DMS153 treated with DMSO at 0.1 percent for 48 hours (cell line): ENCODE results near the gene FAF2.
"Not testable (repeated sequence)": the region's sequence is repeated elsewhere in the genome, so short reads cannot be mapped to it uniquely, and the experiment has no call there.

ENCODE experiments used
- DNase-seq: peaks from one replicate; lab custom pipeline; 2025; ENCODE audit not compliant: unreplicated experiment; lab: John Stamatoyannopoulos, UW

FAF2 gene, protein sequence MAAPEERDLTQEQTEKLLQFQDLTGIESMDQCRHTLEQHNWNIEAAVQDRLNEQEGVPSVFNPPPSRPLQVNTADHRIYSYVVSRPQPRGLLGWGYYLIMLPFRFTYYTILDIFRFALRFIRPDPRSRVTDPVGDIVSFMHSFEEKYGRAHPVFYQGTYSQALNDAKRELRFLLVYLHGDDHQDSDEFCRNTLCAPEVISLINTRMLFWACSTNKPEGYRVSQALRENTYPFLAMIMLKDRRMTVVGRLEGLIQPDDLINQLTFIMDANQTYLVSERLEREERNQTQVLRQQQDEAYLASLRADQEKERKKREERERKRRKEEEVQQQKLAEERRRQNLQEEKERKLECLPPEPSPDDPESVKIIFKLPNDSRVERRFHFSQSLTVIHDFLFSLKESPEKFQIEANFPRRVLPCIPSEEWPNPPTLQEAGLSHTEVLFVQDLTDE

GRCh38 chr5:176447978-176448608, at the start of gene FAF2:
Gene FAF2 (plus strand): TSS chr5:176448385. CDS start chr5:176448408, 23 bp downstream.
- DNase-seq: peak; percentile 70

- DNase-seq: no peak
These were observed 47.6 kb upstream of the FAF2 start for GRCh38 chr5:176400382-176401156.

GRCh38 chr5:176401281-176402205, 46.6 kb upstream of the FAF2 start:
- no peak for DNase-seq

- DNase-seq: no peak
These were observed 42.3 kb upstream of the FAF2 start for GRCh38 chr5:176405656-176406435.

DNA sequence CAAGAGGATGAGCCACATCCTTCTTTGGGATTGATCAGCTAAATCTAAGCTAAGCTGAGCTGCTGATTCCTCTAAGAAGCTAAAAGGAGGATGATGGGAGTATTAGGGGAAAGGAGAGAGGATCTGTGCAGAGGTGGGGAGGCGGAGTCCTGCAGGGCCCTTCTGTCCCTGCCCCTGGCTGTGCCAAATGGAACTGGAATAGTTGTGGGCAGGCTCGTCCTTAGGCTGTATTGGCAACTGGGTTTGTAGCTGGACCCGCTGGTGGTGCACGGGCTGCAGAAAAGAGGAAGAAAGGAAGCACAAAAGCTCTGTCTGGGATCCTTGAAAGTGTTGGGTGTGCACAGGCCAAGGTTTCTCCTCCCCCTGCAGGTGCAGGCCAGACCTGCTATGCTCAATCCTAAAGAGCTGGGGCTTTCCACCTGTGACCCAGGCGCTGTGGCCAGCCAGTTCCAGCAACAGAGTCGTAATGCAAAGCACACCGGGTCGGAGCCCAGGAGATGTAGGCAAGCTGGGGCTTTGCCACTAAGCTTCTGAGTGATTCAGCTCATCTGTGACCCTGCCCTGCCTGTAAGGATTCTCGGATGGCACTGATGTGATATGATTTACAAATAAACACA, 41.6 kb upstream of the FAF2 start:
- no peak for DNase-seq

DNA sequence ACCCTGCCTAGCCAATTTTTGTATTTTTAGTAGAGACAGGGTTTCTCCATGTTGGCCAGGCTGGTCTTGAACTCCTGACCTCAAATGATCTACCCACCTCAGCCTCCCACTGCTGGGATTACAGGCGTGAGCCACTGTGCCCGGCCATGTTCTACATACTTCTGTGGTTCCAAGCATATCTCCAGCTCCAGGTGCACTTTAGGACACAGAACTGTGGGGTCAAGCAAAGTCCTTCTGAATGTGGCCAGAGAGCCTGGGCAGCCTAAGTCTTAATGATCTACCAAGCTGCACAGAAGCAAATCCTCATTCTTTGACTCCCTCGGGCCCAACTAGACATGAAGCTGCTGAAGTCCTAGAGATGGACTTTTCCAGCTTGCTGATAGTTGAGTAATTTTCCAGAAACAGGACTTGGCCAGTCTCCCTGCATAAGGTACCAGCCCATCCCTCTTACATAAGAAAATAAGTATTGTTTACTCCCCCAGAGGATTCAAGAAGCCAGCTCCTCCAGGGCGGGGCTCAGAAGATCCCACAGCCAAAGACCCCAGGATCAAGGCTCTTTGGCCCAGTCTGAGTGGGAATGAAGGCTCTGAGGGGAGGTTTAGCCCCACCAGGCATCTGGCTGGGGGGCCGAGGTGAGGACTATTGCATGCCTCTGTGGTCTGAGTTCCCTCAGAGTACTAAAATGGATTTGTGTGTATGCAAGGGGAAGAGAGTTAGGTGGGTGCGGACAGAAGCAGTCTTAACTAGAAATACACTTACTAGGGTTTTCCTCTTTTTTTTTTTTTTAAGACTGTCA, 40.5 kb upstream of the FAF2 start:
- no peak for DNase-seq

- DNase-seq: not testable (repeated sequence)
These were observed 40.0 kb upstream of the FAF2 start for GRCh38 chr5:176408252-176408573.

DNA sequence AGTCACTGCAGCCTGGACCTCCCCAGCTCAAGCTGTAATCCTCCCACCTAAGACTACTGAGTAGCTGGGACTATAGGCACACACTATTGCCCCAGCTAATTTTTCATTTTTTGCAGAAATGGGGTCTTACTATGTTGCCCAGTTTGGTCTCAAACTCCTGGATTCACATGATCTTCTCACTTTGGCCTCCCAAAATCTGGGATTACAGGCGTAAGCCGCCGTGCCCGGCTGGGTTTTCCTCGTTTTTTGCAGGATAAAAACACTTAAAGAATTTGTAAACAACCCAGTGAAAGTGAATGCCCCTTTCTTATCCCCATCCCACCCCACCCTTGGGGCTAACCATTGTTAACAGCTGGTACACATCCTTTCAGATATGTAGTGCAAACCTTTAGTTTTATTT, 39.6 kb upstream of the FAF2 start:
- DNase-seq: no peak

DNA sequence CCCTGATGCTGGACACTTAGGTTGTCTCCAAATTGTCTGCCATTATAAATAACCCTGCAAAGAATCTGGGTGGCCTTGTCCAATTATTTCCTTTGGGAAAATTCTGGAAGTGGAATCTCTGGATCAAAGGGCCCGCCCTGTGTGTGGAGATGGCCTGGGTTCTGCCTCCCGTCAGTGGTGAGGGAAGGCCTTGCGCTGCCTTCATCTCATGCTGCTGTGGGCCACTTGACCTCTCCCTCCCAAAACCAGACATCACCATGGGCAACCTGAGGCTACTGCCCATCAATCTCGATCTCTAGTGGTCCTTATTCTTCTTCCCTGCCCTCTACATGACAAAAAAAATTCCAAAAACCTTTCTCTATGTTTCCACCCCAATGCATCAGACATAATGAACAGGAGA, 38.4 kb upstream of the FAF2 start:
- DNase-seq: no peak

GRCh38 chr5:176410486-176411180, 37.6 kb upstream of the FAF2 start:
- DNase-seq: no peak

DNA sequence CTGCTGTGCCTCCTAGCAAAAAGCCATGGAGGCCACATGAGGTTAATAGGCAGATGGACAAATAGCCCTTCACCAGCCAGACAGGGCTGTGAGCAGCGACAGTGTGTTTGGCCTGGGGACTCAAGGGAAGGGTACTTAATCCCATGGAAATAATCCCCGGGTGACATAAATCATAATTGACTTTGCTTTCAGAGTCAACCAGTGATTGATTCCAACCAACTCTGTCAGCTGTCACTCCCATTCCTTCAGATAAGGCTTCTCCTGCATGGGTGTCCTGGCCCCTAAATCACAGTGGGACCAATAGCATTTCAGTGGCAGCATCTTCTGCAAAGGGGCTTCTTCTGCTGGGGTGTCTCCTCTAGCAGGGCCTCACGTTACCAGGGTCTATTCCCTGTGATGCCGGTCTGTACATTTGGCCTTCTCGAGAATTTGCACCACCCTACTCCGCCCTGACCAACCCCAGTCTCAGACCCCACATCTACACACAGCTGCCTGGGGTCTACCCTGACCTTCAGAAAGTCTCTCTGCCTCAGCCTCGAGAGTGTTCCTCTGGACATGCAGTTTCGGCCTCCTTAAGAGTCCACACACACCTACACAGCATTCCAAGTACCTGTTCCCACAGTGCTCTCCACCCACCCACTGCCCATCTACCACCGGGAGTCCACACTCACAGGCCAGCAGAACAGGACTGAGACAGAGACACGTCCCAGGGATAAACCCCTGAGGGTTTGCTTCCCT, 35.5 kb upstream of the FAF2 start:
- no peak for DNase-seq

- no peak for DNase-seq
These were observed 35.0 kb upstream of the FAF2 start for GRCh38 chr5:176413255-176413565.

DNA sequence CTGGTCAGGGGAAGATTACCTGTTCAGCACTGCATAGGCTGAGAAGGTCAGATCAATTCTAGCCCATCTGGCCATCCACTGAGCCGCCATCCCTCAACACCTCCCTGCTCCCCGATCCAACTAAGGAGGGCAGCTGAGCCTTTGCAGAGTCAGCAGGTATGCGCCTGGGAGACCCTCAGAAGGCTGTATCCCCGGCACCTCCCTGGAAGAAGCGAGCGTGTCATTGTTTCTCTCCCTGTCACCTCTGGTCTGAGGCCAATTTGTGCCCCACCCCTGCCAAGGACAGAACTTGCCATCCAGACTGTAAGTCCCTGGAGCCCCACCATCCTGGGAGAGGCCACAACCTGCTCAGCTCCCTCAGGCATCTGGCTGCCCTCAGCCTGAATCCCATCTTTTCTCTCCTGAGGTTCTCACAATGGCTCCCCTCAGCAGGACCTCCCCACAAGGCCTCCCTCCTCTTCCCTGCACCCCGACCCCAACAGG, 34.4 kb upstream of the FAF2 start:
- no peak for DNase-seq

GRCh38 chr5:176414704-176415103, 33.5 kb upstream of the FAF2 start:
- DNase-seq: no peak

- DNase-seq: no peak
These were observed 32.8 kb upstream of the FAF2 start for GRCh38 chr5:176415240-176415951.

DNA sequence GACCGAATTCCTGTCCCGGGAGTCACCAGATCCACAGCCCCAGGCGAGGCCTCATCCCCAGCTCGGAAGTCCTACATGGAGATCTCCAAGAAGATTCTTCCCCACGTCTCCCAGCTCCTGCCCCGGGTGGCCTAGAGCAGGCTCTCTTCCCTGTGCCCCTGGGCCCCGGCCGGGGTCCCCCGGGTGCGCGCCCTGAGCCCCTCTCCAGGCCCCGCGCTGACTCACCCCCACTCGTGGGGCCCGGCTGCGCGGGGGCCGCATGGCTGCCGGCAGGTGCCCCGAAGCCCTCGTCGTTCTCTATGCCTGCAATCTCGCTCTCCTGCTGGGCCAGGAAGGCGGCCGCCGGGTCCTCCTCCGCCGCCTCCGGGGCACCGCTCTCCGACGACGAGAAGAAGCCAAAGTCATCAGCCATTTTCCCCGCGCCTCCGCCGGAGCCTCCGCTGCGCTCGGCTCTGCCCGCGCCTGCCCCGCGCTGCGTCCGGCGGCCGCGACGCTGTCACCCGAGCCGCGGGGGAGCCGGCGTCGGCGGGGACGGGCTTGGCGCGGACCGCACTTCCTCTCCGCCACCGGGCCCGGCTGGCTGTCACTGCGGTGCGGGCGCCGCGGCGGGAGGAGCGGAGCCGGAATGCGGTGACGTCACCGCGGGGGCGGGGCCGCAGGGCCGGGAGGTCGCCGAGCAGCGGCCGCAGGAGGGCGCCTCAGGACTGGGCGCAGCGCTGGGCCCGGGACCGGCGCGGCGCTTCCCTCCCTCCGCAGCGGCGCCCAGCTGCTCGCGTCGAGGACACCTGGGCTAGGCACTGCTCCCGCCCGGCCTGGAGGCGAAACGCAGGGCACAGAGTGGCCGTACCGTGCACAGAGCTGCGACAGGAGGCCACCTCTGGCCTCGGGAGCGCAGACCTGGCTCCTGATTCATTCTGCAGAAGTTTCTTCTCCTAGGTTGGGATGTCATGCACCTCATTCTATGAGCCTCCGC, 31.9 kb upstream of the FAF2 start, which contains the start of gene CLTB:
Gene CLTB, minus strand, starts transcription at position 588 of the 973 bp plus-strand sequence. Its CDS starts 176 bp downstream, at position 412.
- peak; percentile 56 for DNase-seq
